ENCODE results near the gene RASA2. TPM values are rescaled to one million over a fixed set of nuclear protein-coding genes. Genes with fewer than 3 reads are reported as not detected.
A peak's percentile ranks its signal among the peaks of the same experiment; 100 is the strongest.
"Not testable (repeated sequence)": the region's sequence is repeated elsewhere in the genome, so short reads cannot be mapped to it uniquely, and the experiment has no call there.

RASA2 gene
- total and polyA plus RNA-seq, 12 donors: 1.4 to 7.7 (median 5.1) TPM

- DNase-seq (no peak), ATAC-seq (no peak)
- H3K4me3 ChIP-seq: no peak overlapping the region
- TF ChIP-seq CTCF (IDR thresholded peaks at IDR 0.05): no peak
- H3K27me3 ChIP-seq: no peaks in the 10 kb centered on the region
- no peaks in the 10 kb centered on the region for H3K36me3 ChIP-seq
- peaks cover 0 to 20% (median 4%) of the 10 kb centered on the region in 11 donors for H3K9me3 ChIP-seq
- H3K4me1 ChIP-seq: peaks cover 0 to 17% (median 0%) of the 10 kb centered on the region in 9 donors
- no peak overlapping the region for H3K27ac ChIP-seq
- intact Hi-C loops (cut with DNase I): loop anchor here in 1 of 10 donors (5.0 kb wide), 1 partner anchor 86 kb away; no protein-coding TSS in a partner anchor
- WGBS, 2 donors: 83 to 85% methylated on average over 5 of the region's 5 CpGs
Observed at GRCh38 chr3:141471160-141471559, 15.7 kb upstream of the RASA2 start.

- no peaks in the 10 kb centered on the region for H3K36me3 ChIP-seq
- ATAC-seq (no peak), DNase-seq (no peak)
- peaks cover 0 to 27% (median 0%) of the 10 kb centered on the region in 9 donors for H3K4me1 ChIP-seq
- WGBS, 2 donors: 88 to 93% methylated on average over 2 of the region's 2 CpGs
- peaks cover 0 to 6% (median 0%) of the 10 kb centered on the region in 7 donors for H3K27me3 ChIP-seq
- no peak overlapping the region for H3K27ac ChIP-seq
- intact Hi-C loops (cut with DNase I): loop anchor here in 2 of 10 donors (5.0 kb wide), 1 partner anchor 86 kb away; no protein-coding TSS in a partner anchor
- peaks cover 0 to 5% (median 0%) of the 10 kb centered on the region in 11 donors for H3K9me3 ChIP-seq
- H3K4me3 ChIP-seq: no peak overlapping the region
- no peak for TF ChIP-seq CTCF (IDR thresholded peaks at IDR 0.05)
Observed at GRCh38 chr3:141476033-141476432, 10.8 kb upstream of the RASA2 start.

GRCh38 chr3:141477224-141477623 lies 9.6 kb upstream of the RASA2 start:
- WGBS, 2 donors: 93 to 95% methylated on average over 4 of the region's 4 CpGs
- Histone ChIP-seq H3K36me3 (no peaks in the 10 kb centered on the region), H3K4me3 (no peak overlapping the region), H3K4me1 (peaks cover 0 to 28% (median 0%) of the 10 kb centered on the region in 9 donors), H3K9me3 (no peaks in the 10 kb centered on the region), H3K27me3 (peaks cover 0 to 6% (median 0%) of the 10 kb centered on the region in 7 donors), H3K27ac (no peak overlapping the region)
- intact Hi-C loops (cut with DNase I): loop anchor here in 2 of 10 donors (5.0 kb wide), 1 partner anchor 85 kb away; no protein-coding TSS in a partner anchor
- no peak for DNase-seq
- no peak for TF ChIP-seq CTCF (IDR thresholded peaks at IDR 0.05)
- no peak for ATAC-seq

- 77 to 80% methylated on average over 2 of the region's 2 CpGs for WGBS, 2 donors
- TF ChIP-seq CTCF (IDR thresholded peaks at IDR 0.05): no peak
- ATAC-seq (no peak), DNase-seq (no peak)
- H3K36me3 ChIP-seq: no peaks in the 10 kb centered on the region
- H3K4me3 ChIP-seq: no peak overlapping the region
- peaks cover 0 to 6% (median 0%) of the 10 kb centered on the region in 7 donors for H3K27me3 ChIP-seq
- H3K27ac ChIP-seq: no peak overlapping the region
- H3K4me1 ChIP-seq: peaks cover 0 to 37% (median 0%) of the 10 kb centered on the region in 9 donors
- no peaks in the 10 kb centered on the region for H3K9me3 ChIP-seq
- intact Hi-C loops (cut with DNase I): loop anchor here in 2 of 10 donors (5.0 kb wide), 1 partner anchor 84 kb away; no protein-coding TSS in a partner anchor
Observed at GRCh38 chr3:141478139-141478538, 8.7 kb upstream of the RASA2 start.

- Histone ChIP-seq H3K27ac (peak overlapping the region in 1 of 10 donors; percentile 21), H3K4me1 (peaks cover 0 to 41% (median 0%) of the 10 kb centered on the region in 9 donors)
- not testable (repeated sequence) for H3K9me3 ChIP-seq, ATAC-seq, DNase-seq, H3K4me3 ChIP-seq, H3K36me3 ChIP-seq, H3K27me3 ChIP-seq
- WGBS, 2 donors: 90 to 97% methylated on average over 1 of the region's 1 CpG
- intact Hi-C loops (cut with DNase I): loop anchor here in 2 of 10 donors (5.0 kb wide), 1 partner anchor 83 kb away; no protein-coding TSS in a partner anchor
Observed at GRCh38 chr3:141478840-141479239, 8.0 kb upstream of the RASA2 start.

All from heart right ventricle (tissue), 16 donors.